Bronchial epithelial cell (primary cell): ENCODE results near the gene MEDAG. TPM values are rescaled to one million over a fixed set of nuclear protein-coding genes. Genes with fewer than 3 reads are reported as not detected.

Source experiments
- DNase-seq: peaks from one replicate; pipeline ENCODE4 v3.0.0-alpha.2; 2010; ENCODE audit warnings: low read depth
- FAIRE-seq: peaks from 2 replicates; lab custom pipeline; 2011; peaks lifted over from hg19 to GRCh38; lab: Jason Lieb, UNC
- H3K27me3 ChIP-seq: 2 replicates; pipeline ENCODE4 v1.5.1; 2011; ENCODE audit warnings: low read length; ENCODE audit not compliant: control insufficient read depth, insufficient read depth
- H3K36me3 ChIP-seq: 2 replicates; pipeline ENCODE4 v1.5.1; 2011; ENCODE audit warnings: low read length; ENCODE audit not compliant: control insufficient read depth, insufficient read depth
- H3K4me3 ChIP-seq: 2 replicates; pipeline ENCODE4 v1.5.1; 2011; ENCODE audit warnings: mild to moderate bottlenecking, low read depth, low read length, control low read depth
- total RNA-seq: library from RNA; depleted of rRNA; stranded (reverse); fragments of >200 nt; gene quantifications from 2 replicates; pipeline ENCODE4 v1.2.1, GENCODE V29; 2014
- TF ChIP-seq, protein P1 (sequence below): IDR thresholded peaks from 2 replicates; pipeline ENCODE4 v1.5.1; 2011; ENCODE audit warnings: mild to moderate bottlenecking, moderate library complexity, low read length, control low read depth, inconsistent platforms; ENCODE audit not compliant: insufficient read depth, severe bottlenecking

MEDAG gene
- total RNA-seq, 1 donor from 2014 or later: 0.53 TPM

DNA sequence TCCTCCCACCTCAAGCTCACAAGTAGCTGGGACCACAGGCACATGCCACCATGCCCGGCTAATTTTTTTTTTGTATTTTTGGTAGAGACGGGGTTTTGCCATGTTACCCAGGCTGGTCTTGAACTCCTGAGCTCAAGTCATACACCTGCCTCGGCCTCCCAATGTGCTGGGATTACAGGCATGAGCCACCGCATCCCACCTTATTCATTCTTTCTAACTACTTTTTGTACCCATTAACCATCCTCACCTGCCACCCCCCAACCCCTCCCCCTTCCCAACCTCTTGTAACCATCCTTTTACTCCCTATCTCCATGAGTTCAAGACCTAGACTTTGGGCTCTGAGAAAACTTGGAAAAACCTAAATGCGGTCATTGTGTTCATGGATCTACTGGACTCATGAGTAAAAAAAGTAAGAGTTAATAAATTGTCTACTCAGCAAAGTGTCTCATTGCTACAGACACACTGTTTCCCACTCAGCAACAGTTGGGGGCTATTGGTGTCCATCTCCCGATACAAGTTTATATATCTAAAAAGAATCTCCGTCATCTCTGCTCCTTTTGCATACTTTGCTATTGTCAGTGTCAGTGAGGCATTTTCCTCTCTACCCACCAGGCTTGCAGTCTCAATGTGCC lies 44.1 kb upstream of the MEDAG start:
- no peaks in the 10 kb centered on the region for H3K36me3 ChIP-seq
- no peak for DNase-seq
- no peak overlapping the region for H3K4me3 ChIP-seq
- H3K27me3 ChIP-seq: no peaks in the 10 kb centered on the region
- no peak for FAIRE-seq
- TF ChIP-seq, protein P1, sequence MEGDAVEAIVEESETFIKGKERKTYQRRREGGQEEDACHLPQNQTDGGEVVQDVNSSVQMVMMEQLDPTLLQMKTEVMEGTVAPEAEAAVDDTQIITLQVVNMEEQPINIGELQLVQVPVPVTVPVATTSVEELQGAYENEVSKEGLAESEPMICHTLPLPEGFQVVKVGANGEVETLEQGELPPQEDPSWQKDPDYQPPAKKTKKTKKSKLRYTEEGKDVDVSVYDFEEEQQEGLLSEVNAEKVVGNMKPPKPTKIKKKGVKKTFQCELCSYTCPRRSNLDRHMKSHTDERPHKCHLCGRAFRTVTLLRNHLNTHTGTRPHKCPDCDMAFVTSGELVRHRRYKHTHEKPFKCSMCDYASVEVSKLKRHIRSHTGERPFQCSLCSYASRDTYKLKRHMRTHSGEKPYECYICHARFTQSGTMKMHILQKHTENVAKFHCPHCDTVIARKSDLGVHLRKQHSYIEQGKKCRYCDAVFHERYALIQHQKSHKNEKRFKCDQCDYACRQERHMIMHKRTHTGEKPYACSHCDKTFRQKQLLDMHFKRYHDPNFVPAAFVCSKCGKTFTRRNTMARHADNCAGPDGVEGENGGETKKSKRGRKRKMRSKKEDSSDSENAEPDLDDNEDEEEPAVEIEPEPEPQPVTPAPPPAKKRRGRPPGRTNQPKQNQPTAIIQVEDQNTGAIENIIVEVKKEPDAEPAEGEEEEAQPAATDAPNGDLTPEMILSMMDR: no peak

GRCh38 chr13:30862707-30863106 lies 43.4 kb upstream of the MEDAG start:
- FAIRE-seq: no peak
- DNase-seq: no peak
- TF ChIP-seq, protein P1: no peak
- Histone ChIP-seq H3K27me3 (no peaks in the 10 kb centered on the region), H3K36me3 (no peaks in the 10 kb centered on the region), H3K4me3 (no peak overlapping the region)

DNA sequence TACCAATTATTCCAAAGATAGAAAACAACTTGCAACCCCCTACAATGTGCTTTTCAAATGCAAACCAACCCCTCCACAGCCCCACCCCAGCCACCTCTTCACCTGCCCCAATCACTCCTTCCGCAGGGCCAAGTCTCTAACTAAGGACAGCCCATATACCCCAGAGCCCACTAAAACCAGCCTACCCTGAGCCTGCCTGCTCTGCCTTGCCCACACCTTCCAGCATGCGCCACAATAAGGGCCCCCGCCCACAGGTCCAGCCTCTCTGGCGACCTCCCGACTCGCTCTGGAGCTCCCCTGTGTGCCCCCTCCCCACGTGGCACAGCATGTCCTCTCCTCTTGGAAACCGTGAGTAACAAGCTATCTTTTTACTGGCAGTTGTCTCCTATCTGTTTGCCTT lies 42.8 kb upstream of the MEDAG start:
- Histone ChIP-seq H3K36me3 (no peaks in the 10 kb centered on the region), H3K4me3 (no peak overlapping the region), H3K27me3 (no peaks in the 10 kb centered on the region)
- TF ChIP-seq, protein P1: no peak
- no peak for FAIRE-seq
- no peak for DNase-seq

- FAIRE-seq (no peak), DNase-seq (no peak)
- no peak overlapping the region for H3K4me3 ChIP-seq
- no peaks in the 10 kb centered on the region for H3K27me3 ChIP-seq
- H3K36me3 ChIP-seq: no peaks in the 10 kb centered on the region
- TF ChIP-seq, protein P1: no peak
Measured at GRCh38 chr13:30863796-30864195, 42.3 kb upstream of the MEDAG start.

DNA sequence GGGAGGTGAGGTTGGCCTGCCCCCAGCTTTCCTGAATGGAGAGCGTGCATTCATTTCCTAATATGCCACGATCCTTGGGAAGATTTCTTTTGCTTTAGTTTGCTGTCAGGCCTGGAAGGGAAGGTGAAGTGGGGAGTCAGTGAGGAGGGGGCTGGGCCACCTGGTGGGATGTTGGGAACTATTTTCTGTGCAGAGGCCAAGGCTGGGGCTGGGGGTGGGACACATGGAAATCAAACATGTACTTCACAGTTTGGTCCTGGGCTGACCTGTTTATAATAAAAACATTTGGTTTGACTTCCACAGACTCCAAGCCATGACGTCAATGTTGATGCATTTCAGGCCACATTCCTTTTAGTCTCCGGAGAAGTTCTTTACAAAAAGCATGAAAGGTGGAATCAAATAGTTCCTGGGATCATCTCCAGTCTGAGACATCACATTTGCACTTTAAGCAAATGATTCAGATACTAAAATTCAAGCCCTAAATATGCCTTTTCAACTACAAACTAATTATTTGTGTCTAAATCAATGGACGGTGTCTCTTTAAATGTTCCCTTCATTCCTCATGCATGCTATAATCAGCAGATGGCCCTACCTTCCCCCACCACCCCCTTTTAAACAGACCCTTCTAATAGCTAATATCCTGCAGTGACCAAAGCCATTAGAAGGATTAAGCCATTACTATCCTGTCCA lies 41.5 kb upstream of the MEDAG start:
- FAIRE-seq: no peak
- DNase-seq: peak; percentile 41
- TF ChIP-seq, protein P1: no peak
- H3K36me3 ChIP-seq: no peaks in the 10 kb centered on the region
- H3K27me3 ChIP-seq: no peaks in the 10 kb centered on the region
- H3K4me3 ChIP-seq: no peak overlapping the region
